Stimulated activated CD8-positive, alpha-beta memory T cell treated with anti-CD3 and anti-CD28 coated beads, Interleukin-4, amount 100 ng/mL, for 4 hours (primary cell): ENCODE data around the gene CAVIN4.

Source experiments
- DNase-seq, 2 donors: peaks; one replicate each; pipeline ENCODE4 v3.0.0-alpha.2; 2020; ENCODE audit warnings: low read depth in 2 of 2, low spot score in 1 of 2

The CAVIN4 gene

GRCh38 chr9:100577776-100578448 lies at the start of gene CAVIN4:
Gene CAVIN4 (plus strand): TSS chr9:100578079. CDS start chr9:100578144, 65 bp downstream.
- no peak for DNase-seq

GRCh38 chr9:100534401-100534800 lies 43.5 kb upstream of the CAVIN4 start:
- no peak for DNase-seq

GRCh38 chr9:100540327-100540726 lies 37.6 kb upstream of the CAVIN4 start:
- DNase-seq = no peak

GRCh38 chr9:100549048-100549447 lies 28.8 kb upstream of the CAVIN4 start:
- no peak for DNase-seq

GRCh38 chr9:100554935-100555401 lies 22.9 kb upstream of the CAVIN4 start:
- no peak for DNase-seq

- no peak for DNase-seq
Observed at GRCh38 chr9:100555471-100555870, 22.4 kb upstream of the CAVIN4 start.

GRCh38 chr9:100557053-100557452 lies 20.8 kb upstream of the CAVIN4 start:
- DNase-seq = no peak

- DNase-seq = no peak
Observed at GRCh38 chr9:100561256-100561655, 16.6 kb upstream of the CAVIN4 start.

- DNase-seq = no peak
Observed at GRCh38 chr9:100567856-100568255, 10.0 kb upstream of the CAVIN4 start.

GRCh38 chr9:100573655-100574260 lies 4.1 kb upstream of the CAVIN4 start:
- DNase-seq = no peak

- DNase-seq = no peak
Observed at GRCh38 chr9:100575006-100575405, 2.9 kb upstream of the CAVIN4 start.

- DNase-seq = no peak
Observed at GRCh38 chr9:100575765-100576386, 2.0 kb upstream of the CAVIN4 start.

GRCh38 chr9:100578610-100579009 lies 731 bp downstream of the CAVIN4 start:
- DNase-seq = no peak

GRCh38 chr9:100579665-100580064 lies 1.8 kb downstream of the CAVIN4 start:
- DNase-seq = no peak

GRCh38 chr9:100580257-100580656 lies 2.4 kb downstream of the CAVIN4 start:
- no peak for DNase-seq

GRCh38 chr9:100581081-100581480 lies 3.2 kb downstream of the CAVIN4 start:
- DNase-seq = no peak

- no peak for DNase-seq
Observed at GRCh38 chr9:100581661-100582060, 3.8 kb downstream of the CAVIN4 start.

GRCh38 chr9:100583014-100583802 lies 5.3 kb downstream of the CAVIN4 start:
- no peak for DNase-seq

GRCh38 chr9:100584951-100585350 lies 7.1 kb downstream of the CAVIN4 start:
- no peak for DNase-seq

GRCh38 chr9:100586093-100586492 lies 8.2 kb downstream of the CAVIN4 start:
- no peak for DNase-seq

- DNase-seq = no peak
Observed at GRCh38 chr9:100587375-100587774, 9.5 kb downstream of the CAVIN4 start.

- no peak for DNase-seq
Observed at GRCh38 chr9:100589582-100589981, 11.7 kb downstream of the CAVIN4 start.
